SK-N-MC (cell line): ENCODE data around the gene RAB3GAP1.

ENCODE experiments used
- EZH2 ChIP-seq: fragments of 200-600 bp; sonication (generic); IDR thresholded peaks from one replicate; pipeline ENCODE4 v1.6.1; 2017; ENCODE audit warnings: antibody characterized with exemption
- FOXP2 ChIP-seq: optimal IDR thresholded peaks from 2 replicates; pipeline ENCODE3; 2011; ENCODE audit warnings: mild to moderate bottlenecking, moderate library complexity; ENCODE audit not compliant: insufficient read depth; ENCODE audit errors: extremely low read length, control extremely low read depth
- POLR2AphosphoS5 ChIP-seq: IDR thresholded peaks from 2 replicates; pipeline ENCODE4 v1.6.1; 2012; ENCODE audit warnings: mild to moderate bottlenecking, low read depth, low read length, borderline replicate concordance

DNA sequence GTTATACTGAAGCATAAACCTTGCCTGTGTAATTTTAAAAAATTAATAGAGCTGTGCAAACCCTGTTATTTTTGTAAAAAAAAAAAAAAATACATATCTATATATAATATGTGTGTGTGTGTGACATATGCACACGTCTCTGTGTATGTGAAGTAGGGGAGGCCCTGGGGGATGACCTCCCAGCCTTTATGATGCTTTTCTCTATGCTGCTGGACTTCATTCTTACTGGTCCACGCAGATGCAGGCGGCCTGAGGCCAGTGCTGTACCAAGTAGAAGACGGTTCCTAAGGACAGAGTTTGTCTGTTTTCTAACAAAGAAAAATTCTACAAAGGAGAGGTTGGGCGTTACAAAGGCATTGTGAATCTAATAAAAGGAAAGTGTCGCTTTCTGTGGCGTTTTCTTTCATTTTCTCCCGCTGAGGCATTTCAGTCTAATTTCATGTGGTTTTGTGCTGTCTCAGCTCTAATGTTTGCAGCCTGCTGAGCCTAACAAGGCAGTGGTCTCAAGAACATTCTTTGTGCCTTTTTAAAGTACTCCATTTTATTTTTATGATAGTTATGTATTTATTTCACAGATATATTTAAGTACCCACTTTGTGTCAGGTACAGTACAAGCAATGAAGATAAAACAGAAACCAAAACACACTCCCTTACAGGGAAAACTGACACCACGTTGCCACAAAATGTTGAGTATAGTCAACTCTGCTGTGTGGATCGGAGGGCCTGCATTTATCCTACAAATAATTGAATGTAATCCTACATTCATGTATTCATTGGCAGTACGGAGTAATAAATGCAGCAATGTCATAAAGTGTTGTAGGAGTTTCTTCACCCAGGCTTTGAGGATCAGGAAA lies 118.0 kb downstream of the RAB3GAP1 start:
- TF ChIP-seq POLR2AphosphoS5 (no peak), EZH2 (no peak), FOXP2 (no peak)
